HG02610 (cell line): Measurements from ENCODE around the gene DNAH14.
"Not testable (repeated sequence)": the region's sequence is repeated elsewhere in the genome, so short reads cannot be mapped to it uniquely, and the experiment has no call there.

Source experiments
- ATAC-seq: cut with Tn5 transposase; IDR thresholded peaks from one replicate; pipeline ENCODE4 v1.9.1; 2021; ENCODE audit warnings: mild to moderate bottlenecking, moderate library complexity; ENCODE audit not compliant: unreplicated experiment

Gene DNAH14

DNA sequence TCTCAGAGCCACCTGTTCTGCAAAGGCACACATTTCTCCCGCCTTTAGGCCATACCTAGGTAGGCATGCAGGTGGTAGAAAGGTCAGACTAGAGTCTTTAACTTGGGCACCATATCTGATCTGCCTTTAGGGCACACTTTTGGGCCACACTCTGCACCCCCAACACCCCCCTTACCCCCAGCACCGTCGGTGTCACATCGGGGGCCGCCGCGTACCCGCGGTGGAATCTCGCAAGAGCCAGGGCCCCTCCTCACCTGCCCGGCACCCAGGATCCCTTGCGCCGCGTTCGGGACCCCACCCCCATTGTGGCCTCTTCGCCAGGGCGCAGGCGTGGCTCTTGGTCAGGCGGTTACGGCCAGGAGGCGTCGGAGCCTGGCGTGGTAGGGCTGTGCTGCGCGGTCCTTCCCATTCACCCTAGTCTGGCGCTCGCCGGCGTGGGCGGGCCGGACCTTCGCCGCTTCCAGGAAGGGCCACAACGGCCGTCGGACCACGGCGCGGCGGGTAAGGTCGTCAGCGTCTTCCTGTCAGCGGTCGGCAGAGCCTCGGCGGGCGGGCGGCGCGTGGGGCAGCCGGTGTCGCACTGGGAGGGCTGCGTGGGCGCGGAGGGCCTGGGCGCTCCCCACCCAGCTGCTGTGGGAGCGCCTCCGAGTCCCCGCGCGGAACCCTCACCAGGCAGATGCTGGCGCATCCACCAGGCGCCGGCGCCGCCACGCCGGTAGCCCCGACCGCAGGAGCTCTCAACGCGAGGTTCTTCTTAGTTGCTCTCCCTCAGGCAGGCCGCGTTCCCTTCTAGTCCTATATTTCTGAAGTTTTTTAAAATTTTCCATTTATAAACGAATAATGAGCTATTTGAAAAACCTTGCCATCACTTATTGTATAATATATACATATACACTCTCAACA, at the start of gene DNAH14:
Gene DNAH14 (plus strand): TSS at position 341 of the 903 bp plus-strand sequence. CDS start 23,028 bp downstream, outside the sequence.
- peak; percentile 58 for ATAC-seq

DNA sequence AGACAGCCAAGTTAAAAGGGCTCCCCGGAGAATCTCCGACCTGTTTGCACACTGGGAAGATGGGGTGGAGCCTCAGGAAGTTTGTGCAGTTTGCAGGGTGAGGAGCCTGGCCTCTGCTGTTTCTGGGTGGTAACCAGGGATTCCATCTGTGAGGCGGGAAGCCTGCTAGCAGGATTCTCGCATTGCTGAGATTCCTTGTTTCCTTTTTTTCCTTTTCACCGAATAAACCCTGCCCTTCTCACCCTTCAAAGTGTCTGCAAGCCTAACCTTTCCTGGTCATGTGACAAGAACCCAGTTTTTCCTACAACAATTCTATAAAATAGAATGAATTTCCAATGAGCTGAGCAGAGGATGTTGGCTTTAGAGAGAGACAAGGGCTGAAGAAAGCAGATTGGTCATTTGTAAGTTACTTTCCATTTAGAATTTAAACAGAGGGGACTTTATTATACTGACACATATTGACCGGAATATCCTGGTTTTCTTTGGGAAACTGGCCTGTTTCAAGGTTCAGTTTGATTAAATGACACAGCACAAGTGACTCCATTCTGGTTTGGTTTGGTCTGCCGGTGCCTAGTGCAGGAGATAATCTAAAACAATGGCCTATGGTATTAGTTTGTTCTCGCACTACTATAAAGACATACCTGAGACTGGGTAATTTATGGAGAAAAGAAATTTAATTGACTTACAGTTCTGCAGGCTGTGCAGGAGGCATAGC, 48.7 kb upstream of the DNAH14 start:
- no peak for ATAC-seq

DNA sequence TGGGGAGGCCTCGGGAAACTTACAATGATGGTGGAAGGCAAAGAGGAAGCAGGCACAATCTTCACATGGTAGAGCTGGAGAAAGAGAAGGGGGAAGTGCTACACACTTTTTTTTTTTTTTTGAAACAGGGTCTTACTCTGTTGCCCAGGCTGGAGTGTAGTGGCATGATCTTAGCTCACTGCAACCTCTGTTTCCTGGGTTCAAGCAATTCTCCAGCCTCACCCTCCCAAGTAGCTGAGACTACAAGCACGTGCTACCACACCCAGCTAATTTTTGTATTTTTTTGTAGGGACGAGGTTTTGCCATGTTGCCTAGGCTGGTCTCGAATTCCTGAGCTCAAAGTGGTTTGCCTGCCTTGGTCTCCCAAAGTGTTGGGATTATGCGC, 48.2 kb upstream of the DNAH14 start:
- ATAC-seq: not testable (repeated sequence)

DNA sequence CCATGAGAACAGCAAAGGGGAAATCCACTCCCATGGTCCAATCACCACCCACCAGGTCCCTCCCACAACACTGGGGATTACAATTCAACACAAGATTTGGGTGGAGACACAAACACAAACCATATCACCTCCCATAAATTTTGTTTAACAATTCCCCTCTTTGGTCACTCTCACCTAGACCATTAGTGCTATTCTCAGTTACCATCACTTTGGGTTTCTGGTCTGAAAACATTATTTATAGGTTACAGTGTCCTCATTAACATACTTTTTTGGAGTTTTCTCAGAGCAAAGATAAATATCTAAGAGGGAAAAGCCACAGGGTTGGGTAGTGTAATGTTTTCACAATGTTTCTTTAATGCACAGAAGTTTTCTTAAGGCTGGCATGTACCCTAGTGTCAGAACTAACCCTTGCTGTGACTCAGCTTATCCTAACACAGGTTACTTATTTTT, 47.7 kb upstream of the DNAH14 start:
- no peak for ATAC-seq

DNA sequence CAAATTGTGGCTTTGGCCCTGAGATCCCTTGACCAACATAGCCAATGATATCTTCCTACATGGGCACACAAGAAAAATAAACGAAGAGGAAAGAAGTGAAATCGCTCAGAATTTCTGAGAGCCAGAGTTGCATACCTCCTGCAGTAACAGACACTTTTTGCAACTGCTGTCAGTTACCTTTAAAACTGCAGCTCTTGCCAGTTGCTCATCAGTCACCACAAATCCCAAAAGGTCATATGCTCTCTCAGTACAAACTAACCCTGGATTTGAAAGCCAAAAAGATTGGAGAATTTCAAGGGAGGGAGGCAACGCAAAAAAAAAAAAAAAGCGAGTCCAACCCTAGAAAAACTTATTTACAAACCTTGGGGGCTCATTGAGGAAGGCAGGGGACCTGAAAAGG, 47.2 kb upstream of the DNAH14 start:
- ATAC-seq: no peak

DNA sequence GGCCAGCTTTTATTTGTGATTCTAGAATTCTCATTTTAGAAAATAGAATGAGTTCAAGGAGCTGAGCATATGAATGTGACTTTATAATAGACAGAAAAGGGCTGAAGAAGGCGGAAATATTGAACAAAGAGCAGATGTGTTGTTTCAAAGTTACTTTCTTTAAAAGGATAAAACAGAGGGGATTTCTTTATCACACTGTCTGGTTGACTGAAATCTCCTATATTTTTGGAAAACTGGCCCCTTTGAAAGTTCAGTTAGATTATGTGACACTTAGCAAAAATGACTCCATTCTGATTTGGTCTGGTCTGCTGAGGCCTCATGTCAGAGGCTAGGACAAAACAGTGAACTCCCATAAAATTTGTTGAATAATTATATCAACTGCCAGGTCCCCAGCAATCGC, 46.4 kb upstream of the DNAH14 start:
- ATAC-seq: no peak

DNA sequence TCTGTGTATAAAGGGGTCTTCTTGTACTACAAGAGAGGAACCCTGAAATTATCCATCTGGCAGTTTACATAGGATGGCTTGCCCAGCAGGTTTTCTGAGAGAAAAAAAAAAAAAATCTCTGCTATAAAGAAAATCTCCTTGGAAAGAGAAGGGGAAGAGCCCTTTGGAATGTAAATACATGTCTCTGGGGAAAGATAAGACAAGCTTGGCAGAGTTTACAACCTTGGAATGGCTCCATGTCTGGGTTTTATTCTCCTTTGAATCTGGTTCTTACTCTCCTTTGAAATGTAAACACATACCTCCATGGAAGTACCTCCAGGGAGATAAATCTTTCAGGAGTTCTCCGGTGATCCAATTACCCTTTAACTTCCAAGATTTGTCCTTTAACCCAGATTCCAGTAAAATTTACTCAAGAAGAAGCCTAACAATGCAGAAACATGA, 45.1 kb upstream of the DNAH14 start:
- ATAC-seq: no peak

DNA sequence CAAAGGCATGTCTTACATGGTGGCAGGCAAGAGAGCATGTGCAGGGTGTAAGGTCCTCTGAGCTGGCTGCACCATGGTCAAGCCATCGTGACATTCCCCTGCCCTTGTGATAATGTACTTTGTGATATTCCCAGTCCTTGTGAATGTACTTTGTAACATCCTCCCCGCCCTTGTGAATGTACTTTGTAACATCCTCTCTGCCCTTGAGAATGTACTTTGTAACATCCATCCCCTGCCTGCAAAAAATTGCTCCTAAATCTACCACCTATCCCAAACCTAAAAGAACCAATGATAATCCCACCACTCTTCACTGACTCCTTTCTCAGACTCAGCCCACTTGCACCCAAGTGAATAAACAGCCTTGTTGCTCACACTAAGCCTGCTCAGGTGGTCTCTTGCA, 44.1 kb upstream of the DNAH14 start:
- ATAC-seq: not testable (repeated sequence)

DNA sequence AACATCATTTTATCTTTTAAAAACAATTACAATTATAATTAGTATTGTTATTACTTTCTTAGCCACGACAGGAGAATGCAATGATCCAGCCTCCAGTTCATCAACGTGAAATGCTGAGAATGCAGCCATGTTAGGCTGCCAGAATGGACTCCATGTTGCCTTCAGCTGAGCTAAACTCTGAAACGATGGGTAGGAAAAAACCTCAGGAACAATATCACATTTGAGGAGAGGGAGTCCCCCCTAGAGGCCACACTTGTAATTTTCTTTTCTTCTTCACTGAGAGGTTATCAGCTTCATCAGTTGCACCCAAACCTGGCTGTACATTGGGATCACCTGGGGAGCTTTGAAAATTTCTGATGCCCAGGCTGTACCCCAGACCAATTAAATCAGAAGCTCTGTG, 34.6 kb upstream of the DNAH14 start:
- ATAC-seq: peak; percentile 46

DNA sequence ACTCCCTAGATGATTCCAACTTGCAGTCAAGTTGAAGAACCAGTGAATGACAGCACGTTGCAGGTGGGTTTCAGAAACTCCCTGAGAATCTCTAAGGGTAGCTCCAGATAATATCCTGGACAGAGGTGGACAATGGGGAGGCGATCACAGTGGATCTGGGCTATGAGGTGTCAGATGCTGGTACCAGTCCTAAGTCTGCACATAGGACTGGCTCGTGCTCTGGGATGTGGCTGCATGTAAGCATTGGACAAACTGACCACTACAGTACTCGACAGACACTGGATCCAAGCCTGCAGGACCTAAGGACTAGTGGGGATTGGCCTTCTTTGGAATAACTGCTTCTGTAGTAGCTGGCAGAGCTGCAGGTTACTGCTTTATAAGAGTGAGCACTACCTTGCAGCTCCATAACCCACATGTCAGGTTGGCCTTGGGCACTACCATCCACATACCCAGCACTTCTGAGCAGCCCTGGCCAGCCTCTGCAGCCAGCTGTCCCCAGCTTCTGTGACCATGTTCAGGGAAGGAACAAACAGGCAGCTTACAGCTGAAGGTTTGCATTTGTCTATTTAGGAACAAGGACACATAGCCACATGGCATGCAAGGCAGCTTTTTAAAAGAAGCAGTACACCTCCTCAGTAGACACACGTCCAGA, 33.2 kb upstream of the DNAH14 start:
- ATAC-seq: no peak

DNA sequence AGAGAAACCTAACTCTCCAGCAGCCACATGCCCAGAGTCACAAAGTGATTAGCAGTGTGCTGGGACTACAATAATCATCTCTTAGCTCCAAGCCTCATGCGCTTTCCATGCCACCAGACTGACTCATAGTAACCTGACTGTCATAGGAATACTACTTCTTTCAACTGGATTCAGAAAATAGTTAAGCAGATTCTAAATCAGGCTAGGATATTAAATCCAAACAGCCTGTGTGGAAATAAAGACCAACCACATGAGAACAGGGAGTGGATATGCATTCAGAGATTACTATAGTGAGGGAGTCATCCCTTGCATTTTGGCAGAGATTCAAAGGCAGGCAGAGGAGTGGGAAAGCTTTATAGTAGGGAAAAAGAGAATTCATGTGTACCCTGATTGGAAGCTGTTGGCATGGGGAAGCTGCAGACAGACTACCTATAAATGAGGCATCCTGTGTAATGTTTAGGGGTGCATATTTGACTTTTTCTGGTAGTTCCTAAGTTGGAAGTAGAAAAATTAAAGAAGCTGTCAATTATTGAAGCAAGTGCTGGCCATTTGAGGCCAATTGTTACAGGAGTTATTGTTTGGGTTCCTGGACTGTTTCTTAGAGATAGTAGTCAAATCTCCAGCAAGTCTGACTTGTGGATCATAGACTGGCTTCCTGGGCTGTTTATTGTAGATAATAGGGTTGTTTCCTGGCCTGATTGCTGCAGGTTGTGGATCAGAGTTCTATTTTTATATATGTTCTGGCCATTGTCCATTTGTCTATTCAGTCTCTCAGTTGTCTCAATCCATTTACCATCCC, 31.7 kb upstream of the DNAH14 start:
- ATAC-seq: no peak

DNA sequence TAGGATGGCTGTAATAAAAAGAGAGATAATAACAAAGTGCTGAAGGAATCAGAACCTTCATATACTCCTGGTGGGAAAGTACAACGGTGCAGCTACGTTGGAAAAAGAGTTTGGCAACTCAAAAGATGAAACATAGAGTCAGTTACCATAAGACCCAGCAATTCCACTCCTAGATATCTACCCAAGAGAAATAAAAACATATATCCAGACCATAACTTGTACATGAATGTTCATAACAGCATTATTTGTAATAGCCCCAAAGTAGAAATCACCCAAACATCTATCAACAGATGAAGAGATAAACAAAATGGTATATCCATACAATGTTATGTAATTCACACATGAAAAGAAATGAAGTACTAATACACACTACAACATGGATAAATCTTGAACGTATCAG, 30.5 kb upstream of the DNAH14 start:
- ATAC-seq: no peak

DNA sequence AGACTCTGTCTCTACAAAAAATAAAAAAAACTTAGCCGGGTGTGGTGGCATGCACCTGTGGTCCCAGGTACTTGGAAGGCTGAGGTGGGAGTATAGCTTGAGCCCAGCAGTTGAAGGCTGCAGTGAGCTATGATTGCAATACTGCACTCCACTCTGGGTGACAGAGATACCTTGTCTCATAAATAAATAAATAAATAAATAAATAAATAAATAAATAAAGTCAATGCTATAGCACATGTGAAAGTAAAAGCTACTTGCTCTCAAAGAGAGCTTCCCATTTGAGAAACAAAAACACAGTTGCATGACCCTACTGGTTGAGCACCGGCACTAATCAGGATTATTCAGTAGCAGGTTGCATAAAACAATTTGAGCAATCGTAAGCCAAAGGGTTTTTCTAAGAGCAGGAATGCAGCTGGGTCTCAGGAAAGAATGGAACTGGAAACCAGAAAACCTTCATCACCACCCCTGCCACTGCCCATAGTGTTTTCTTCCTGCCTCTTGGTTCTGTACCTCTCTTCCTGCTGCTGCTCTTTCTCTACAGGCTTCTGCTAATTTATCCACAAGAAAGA, 29.3 kb upstream of the DNAH14 start:
- no peak for ATAC-seq

DNA sequence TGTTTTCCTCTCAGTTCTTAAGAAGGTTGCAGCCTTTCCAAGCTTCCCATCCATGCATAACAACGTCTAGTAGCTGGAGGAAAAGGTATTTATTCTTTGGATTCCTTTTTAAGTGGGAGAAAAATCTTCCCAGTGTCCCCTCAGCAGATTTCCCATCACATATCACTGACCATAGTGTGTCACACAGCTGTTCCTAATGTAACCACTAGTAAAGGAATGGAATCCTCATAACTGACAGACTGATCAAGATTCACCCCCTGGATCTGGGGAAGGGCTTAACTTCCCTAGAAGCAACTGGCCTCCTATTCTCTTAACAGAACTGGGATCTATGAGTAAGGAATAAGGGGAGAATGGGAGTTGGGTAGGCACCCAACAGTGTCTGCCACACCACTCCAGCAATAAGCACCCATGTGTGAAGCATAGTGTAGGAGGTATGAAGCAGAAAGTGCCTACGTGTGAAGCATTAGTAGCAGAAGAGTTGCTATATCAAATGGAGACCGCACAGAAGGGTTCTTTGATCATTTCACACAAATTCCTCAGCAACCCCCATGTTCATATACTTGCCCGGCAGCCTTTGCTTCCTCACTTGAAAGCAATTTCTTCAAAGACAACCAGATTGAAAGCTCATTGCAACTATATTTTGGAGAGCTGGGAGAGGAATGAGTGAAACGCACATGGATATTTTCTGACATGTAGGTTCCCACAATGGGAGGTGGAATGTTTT, 28.2 kb upstream of the DNAH14 start:
- ATAC-seq: no peak

DNA sequence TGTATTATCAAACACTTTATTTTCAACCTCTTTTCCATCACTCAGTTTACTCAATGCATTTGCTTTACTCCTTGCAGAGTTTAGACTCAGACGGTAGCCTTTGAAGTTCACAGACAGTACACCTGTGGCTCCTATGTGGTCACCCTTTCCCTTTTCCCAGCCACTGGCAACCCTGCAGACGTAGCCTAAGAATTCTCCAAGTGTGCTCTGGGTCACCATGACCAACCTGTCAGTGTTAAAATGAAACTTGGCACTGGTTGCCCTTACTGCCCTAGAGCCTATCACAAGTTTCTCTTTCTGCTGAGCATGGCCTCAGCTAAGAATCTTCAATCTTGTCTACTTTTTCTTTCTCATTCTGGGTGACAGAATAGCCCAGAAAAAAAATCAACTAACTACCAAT, 25.5 kb upstream of the DNAH14 start:
- no peak for ATAC-seq

DNA sequence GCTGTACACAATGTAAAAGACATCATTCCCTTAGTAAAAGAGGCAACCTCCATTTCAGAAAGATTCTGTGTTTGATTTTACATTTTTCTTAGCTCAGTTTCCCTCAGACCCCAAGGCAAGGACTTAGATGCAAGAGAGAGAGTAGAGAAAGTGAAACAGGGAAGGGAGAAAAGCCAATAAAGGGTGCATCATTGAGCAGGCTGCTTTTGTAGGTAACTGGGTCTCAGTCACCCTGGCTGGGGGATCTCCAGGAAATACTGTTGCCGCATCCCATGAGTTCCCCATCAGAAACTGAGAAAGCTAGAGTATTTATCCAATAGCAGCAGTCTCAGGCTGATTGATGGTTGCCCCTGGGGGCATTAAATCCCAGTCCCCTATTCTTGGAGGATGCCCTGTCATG, 23.1 kb upstream of the DNAH14 start:
- ATAC-seq: no peak

DNA sequence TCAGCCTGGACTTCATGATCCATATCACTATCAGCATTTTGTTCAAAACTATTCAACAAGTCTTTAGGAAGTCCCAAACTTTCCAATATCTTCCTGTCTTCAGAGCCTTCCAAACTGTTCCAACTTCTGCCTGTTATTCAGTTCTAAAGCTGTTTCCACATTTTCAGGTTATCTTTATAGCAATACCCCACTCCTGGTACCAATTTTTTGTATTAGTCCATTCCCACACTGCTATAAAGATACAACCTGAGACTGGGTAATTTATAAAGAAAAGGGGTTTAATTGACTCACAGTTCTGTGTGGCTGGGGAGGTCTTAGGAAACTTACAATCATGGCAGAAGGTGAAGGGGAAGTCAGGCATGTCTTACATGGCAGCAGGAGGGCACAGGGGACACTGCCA, 18.3 kb upstream of the DNAH14 start:
- ATAC-seq: no peak

DNA sequence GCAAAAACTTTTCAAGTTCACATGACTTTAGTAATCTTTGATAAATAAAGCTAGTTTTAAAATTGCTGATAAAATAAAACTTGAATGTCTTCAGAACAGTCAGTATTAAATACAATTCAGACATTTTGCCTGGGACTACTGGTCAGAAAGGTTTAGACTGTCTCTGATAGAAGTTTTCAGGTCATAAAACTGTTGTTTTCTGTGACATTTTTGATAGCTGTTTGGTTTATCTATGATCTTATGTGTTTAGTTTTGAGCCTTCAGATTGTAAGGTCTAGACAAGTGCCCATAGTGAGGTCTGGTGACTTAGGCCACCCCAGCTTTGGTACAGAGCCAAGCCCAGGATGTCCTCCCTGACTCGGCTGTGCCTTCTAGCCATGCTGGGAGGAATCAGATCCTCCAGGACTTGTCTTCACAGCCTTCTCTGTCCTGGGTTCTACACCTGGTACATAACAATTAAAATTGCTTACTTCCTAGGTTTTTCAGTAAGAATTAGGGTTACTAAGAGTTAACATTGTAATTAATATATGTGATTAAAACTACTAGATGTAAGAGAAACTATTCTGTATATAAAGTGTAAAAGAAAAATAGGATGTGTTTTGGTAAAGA, 15.1 kb upstream of the DNAH14 start:
- ATAC-seq: no peak

DNA sequence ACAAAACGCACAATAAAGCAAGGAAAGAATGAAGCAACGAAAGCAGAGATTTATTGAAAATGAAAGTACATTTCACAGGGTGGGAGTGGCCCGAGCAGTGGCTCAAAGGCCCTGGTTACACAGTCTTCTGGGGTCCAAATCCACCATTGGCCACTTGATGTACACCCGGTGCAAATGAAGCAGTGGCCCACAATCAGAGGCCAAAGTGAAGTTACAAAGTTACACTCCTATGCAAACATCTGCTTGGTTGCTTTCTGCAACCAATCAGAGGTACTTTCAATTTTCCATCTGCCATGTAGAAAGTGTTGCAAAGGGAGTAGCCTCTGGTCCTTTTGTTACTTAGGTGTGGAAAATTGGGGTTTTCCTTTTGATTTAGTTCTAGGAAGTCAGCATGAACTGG, 10.0 kb upstream of the DNAH14 start:
- no peak for ATAC-seq
